Activated gamma-delta T cell treated with anti-CD3 and anti-CD28 coated beads, Interleukin-2, amount 50 U/mL, for 16 hours (primary cell): ENCODE measurements around the gene MAN2B1.
A peak's percentile ranks its signal among the peaks of the same experiment; 100 is the strongest.
"Not testable (repeated sequence)": the region's sequence is repeated elsewhere in the genome, so short reads cannot be mapped to it uniquely, and the experiment has no call there.

ENCODE experiments used
- DNase-seq: peaks from one replicate; pipeline ENCODE4 v3.0.0-alpha.2; 2020; ENCODE audit warnings: low read depth

The MAN2B1 gene

GRCh38 chr19:12657966-12658365 lies 8.6 kb downstream of the MAN2B1 start:
- no peak for DNase-seq

- no peak for DNase-seq
Observed at GRCh38 chr19:12656899-12657571, 9.5 kb downstream of the MAN2B1 start.

GRCh38 chr19:12655546-12655945 lies 11.0 kb downstream of the MAN2B1 start:
- no peak for DNase-seq

- DNase-seq = no peak
Observed at GRCh38 chr19:12652219-12652618, 14.3 kb downstream of the MAN2B1 start.

GRCh38 chr19:12649941-12650340 lies 16.6 kb downstream of the MAN2B1 start:
- no peak for DNase-seq

- no peak for DNase-seq
Observed at GRCh38 chr19:12648088-12648487, 18.5 kb downstream of the MAN2B1 start.

- DNase-seq = no peak
Observed at GRCh38 chr19:12647490-12648071, 19.0 kb downstream of the MAN2B1 start.

- no peak for DNase-seq
Observed at GRCh38 chr19:12647047-12647446, 19.5 kb downstream of the MAN2B1 start.

- DNase-seq = no peak
Observed at GRCh38 chr19:12646551-12646950, 20.0 kb downstream of the MAN2B1 start.

- not testable (repeated sequence) for DNase-seq
Observed at GRCh38 chr19:12643716-12644115, 22.8 kb downstream of the MAN2B1 start.

GRCh38 chr19:12642506-12642905 lies 24.0 kb downstream of the MAN2B1 start:
- DNase-seq = no peak

- DNase-seq = no peak
Observed at GRCh38 chr19:12641456-12641855, 25.1 kb downstream of the MAN2B1 start.

GRCh38 chr19:12639901-12640613 lies 26.5 kb downstream of the MAN2B1 start:
- peak; percentile 81 for DNase-seq

- no peak for DNase-seq
Observed at GRCh38 chr19:12638611-12639182, 27.8 kb downstream of the MAN2B1 start.

GRCh38 chr19:12636631-12637030 lies 29.9 kb downstream of the MAN2B1 start:
- no peak for DNase-seq

- DNase-seq = no peak
Observed at GRCh38 chr19:12629215-12629614, 37.3 kb downstream of the MAN2B1 start.

- DNase-seq = no peak
Observed at GRCh38 chr19:12628040-12629022, 38.2 kb downstream of the MAN2B1 start.

GRCh38 chr19:12626958-12627357 lies 39.6 kb downstream of the MAN2B1 start:
- DNase-seq = no peak

- DNase-seq = no peak
Observed at GRCh38 chr19:12623361-12624031, 43.0 kb downstream of the MAN2B1 start.

GRCh38 chr19:12621253-12622024 lies 45.1 kb downstream of the MAN2B1 start:
- DNase-seq = not testable (repeated sequence)
